Memory B cell (primary cell): ENCODE data around the gene PACSIN2.

Experiments
- ATAC-seq: fragments of 150-1000 bp; cut with Tn5 transposase; 2 replicates; pipeline ENCODE4 v1.10.0; 2021; ENCODE audit warnings: low read depth, mild to moderate bottlenecking, moderate library complexity
- DNase-seq, 2 donors: peaks; one replicate each; pipeline ENCODE4 v3.0.0; 2022; ENCODE audit warnings: low spot score in 2 of 2
- H3K27ac Mint-ChIP-seq: one replicate; pipeline ENCODE4 v1.8.0; 2022; ENCODE audit warnings: mild to moderate bottlenecking, moderate library complexity, mixed read lengths
- H3K27me3 Mint-ChIP-seq: one replicate; pipeline ENCODE4 v1.8.0; 2022; ENCODE audit warnings: mixed read lengths
- H3K36me3 Mint-ChIP-seq: one replicate; pipeline ENCODE4 v1.8.0; 2022; ENCODE audit warnings: mild to moderate bottlenecking, mixed read lengths
- H3K4me1 Mint-ChIP-seq: one replicate; pipeline ENCODE4 v1.8.0; 2022; ENCODE audit warnings: mixed read lengths
- H3K4me3 Mint-ChIP-seq: one replicate; pipeline ENCODE4 v1.8.0; 2022; ENCODE audit warnings: mild to moderate bottlenecking, moderate library complexity, mixed read lengths
- H3K9me3 Mint-ChIP-seq: one replicate; pipeline ENCODE4 v1.8.0; 2022; ENCODE audit warnings: mixed read lengths

Gene PACSIN2

GRCh38 chr22:42889304-42889703 lies 125.6 kb downstream of the PACSIN2 start:
- H3K4me3 Mint-ChIP-seq, result peak overlapping the region; percentile 61
- peak; percentile 85 for ATAC-seq
- no peaks in the 10 kb centered on the region for H3K27me3 Mint-ChIP-seq
- no peaks in the 10 kb centered on the region for H3K9me3 Mint-ChIP-seq
- peaks cover 37% of the 10 kb centered on the region for H3K4me1 Mint-ChIP-seq
- H3K27ac Mint-ChIP-seq, result peak overlapping the region; percentile 86
- H3K36me3 Mint-ChIP-seq, result peaks cover 11% of the 10 kb centered on the region
- DNase-seq, result peak in 1 of 2 donors; percentile 36

DNA sequence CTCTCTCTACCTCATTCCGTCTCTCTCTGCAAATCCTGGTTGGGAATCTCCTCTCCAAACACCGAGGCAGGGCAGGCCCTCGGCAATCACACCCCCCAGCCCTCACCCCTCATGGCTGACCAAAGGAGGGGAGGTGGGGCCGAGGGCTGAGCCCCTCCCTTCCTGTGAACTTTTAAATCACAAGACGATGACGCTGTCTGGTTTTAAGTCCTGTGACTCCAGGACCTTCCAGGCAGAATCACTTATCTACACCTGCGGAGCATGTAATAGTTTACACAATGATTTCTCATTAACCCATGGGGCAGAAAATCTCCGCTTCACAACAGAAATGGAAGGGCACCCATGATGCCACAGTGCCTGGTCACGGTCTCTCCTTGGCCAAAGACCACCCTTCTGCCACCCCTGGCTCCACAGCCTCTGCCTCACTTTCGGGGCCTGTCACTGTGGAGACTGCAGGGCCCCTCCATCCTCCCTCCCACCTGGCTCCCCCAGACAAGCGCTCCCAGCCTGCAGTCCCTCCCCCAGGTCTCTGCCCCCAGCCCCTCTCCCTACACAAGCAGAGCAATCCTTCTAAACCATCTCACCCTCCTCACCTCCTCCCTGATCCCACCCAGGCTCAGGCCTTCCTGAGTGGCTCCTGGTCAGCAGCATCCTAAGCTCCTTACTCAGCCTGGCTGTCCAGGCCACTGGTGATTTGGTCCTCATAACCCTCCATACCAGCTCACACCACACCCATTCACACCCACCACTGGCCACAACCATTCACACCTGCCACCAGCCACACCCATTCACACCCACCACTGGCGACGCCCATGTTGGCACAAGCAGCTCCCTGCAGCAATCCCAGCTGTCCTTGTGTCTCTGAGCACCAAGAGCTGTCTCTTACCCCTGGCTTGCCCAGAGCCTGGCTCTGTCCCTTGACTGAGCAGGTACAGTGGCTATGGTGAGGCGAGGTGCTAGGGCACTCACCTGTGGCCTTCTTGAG lies 127.1 kb downstream of the PACSIN2 start:
- DNase-seq (no peak), ATAC-seq (no peak)
- no peak overlapping the region for H3K4me3 Mint-ChIP-seq
- H3K36me3 Mint-ChIP-seq, result peaks cover 14% of the 10 kb centered on the region
- no peaks in the 10 kb centered on the region for H3K27me3 Mint-ChIP-seq
- peak overlapping the region; percentile 17 for H3K27ac Mint-ChIP-seq
- H3K4me1 Mint-ChIP-seq, result peaks cover 25% of the 10 kb centered on the region
- no peaks in the 10 kb centered on the region for H3K9me3 Mint-ChIP-seq

- H3K27ac Mint-ChIP-seq, result peak overlapping the region; percentile 17
- no peak for DNase-seq
These were observed 127.8 kb downstream of the PACSIN2 start for GRCh38 chr22:42887120-42887519.

DNA sequence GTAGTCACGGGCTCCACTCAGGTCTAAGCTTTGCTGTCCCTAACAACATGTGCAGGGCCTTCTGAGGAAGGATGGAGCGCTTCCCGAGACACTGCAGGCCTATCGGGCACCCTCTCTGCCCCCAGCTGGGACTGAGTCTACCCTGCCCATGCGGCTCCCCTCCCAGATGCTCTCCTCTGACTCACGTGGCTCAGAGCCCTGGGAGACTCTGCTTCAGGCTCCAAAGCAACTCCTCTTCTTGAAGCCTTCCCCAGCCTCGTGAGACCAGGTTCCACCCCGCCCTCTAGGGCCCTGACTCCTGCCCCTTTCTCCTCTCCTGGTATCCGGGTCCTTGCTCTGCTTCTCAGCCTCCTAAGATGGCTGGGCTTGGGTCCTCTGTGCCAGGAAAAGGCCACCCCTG lies 129.5 kb downstream of the PACSIN2 start:
- no peak for ATAC-seq
- Mint-ChIP-seq H3K27me3 (no peaks in the 10 kb centered on the region), H3K36me3 (peaks cover 15% of the 10 kb centered on the region), H3K4me1 (peaks cover 21% of the 10 kb centered on the region), H3K9me3 (no peaks in the 10 kb centered on the region), H3K27ac (peak overlapping the region; percentile 54), H3K4me3 (no peak overlapping the region)
- DNase-seq, result no peak

More at GRCh38 chr22:42887120-42887519, 127.8 kb downstream of the PACSIN2 start:
- ATAC-seq, result no peak
- Mint-ChIP-seq H3K4me1 (peaks cover 24% of the 10 kb centered on the region), H3K4me3 (no peak overlapping the region), H3K9me3 (no peaks in the 10 kb centered on the region), H3K27me3 (no peaks in the 10 kb centered on the region), H3K36me3 (peaks cover 16% of the 10 kb centered on the region)

- Mint-ChIP-seq H3K4me1 (peaks cover 21% of the 10 kb centered on the region), H3K36me3 (peaks cover 17% of the 10 kb centered on the region), H3K27ac (no peak overlapping the region), H3K9me3 (no peaks in the 10 kb centered on the region), H3K4me3 (no peak overlapping the region), H3K27me3 (no peaks in the 10 kb centered on the region)
- DNase-seq (no peak), ATAC-seq (no peak)
These were observed 130.2 kb downstream of the PACSIN2 start for GRCh38 chr22:42884616-42885375.

GRCh38 chr22:42883970-42884369 lies 131.0 kb downstream of the PACSIN2 start:
- Mint-ChIP-seq H3K27ac (no peak overlapping the region), H3K4me1 (peaks cover 15% of the 10 kb centered on the region), H3K36me3 (peaks cover 14% of the 10 kb centered on the region), H3K27me3 (no peaks in the 10 kb centered on the region), H3K4me3 (no peak overlapping the region), H3K9me3 (no peaks in the 10 kb centered on the region)
- DNase-seq (no peak), ATAC-seq (no peak)

DNA sequence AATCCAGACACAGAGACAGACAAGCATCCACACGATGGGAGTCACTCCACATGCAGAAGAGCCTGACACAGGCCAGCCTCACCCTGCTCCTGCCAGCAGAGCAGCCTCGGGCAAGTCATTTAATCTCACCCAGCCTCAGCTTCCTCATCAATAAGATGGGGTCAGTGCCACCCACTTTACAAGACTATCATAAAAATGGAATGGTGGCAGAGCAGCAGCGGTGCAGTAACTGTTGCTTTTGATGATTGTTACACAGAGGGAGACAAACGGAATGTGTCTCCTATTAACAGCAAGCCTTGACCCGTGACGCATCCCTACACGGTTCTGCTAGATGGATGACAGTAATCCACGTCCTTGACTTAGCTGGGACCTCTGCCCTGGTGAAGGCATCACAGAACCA lies 131.8 kb downstream of the PACSIN2 start:
- no peak overlapping the region for H3K27ac Mint-ChIP-seq
- no peak overlapping the region for H3K4me3 Mint-ChIP-seq
- no peaks in the 10 kb centered on the region for H3K27me3 Mint-ChIP-seq
- no peaks in the 10 kb centered on the region for H3K9me3 Mint-ChIP-seq
- H3K4me1 Mint-ChIP-seq, result peaks cover 6% of the 10 kb centered on the region
- ATAC-seq (no peak), DNase-seq (no peak)
- peaks cover 12% of the 10 kb centered on the region for H3K36me3 Mint-ChIP-seq

DNA sequence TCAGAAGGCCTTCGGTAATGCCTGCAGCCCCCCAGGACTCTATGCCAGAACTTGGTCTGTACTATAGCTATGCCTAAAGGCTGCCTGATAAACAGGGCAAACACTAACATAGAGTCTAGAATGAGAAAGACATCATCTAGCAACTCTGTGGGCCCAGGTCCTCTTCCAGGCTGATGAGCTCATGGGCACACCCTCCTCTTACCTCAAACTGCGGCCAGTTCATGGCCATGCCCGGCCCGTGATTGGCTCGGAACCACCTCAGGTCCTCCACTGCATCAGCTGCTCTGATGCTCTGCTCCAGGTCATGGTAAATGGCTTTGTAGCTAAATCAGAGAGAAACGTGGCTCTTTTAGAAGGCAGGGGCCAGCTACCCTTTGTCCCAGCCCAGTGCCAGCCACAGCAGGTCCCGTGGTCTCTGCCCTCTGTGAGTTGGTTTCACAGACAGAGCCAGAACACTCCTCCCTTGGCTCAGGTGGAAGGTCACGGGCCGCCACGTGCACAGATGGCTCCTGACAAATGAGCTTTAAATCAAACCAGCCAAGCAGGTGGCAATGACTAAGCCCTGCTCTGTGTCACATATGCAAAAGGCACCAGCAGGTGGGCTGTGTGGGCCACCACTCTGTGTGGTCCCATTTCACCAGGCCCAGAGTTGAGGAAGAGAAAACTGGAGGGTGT lies 132.8 kb downstream of the PACSIN2 start:
- H3K36me3 Mint-ChIP-seq, result peaks cover 10% of the 10 kb centered on the region

DNA sequence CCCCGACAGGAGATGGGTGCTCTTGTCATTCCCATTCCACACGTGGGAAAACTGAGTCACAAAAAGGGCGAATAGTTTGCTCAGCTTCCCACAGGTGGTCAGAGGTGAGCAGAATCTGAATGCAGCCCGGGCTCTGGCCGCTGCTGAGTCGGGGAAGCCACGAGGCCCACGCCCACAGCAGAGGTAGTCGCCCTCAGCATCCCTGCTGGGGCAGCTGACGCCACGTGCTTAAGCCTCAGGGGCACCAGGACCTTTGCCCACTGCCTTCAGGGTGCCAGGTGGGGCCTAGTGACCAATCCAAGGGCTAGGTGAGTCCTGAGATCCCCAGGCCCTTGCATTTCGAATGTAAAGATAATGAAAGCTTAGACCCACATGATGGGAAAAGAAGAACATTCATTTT lies 133.7 kb downstream of the PACSIN2 start:
- Mint-ChIP-seq H3K9me3 (no peaks in the 10 kb centered on the region), H3K27me3 (no peaks in the 10 kb centered on the region), H3K4me3 (no peak overlapping the region), H3K4me1 (peaks cover 2% of the 10 kb centered on the region), H3K27ac (no peak overlapping the region), H3K36me3 (peaks cover 14% of the 10 kb centered on the region)
- ATAC-seq (no peak), DNase-seq (no peak)

More for the DNA sequence above, 132.8 kb downstream of the PACSIN2 start:
- H3K4me3 Mint-ChIP-seq, result no peak overlapping the region
- H3K9me3 Mint-ChIP-seq, result no peaks in the 10 kb centered on the region
- ATAC-seq (peak; percentile 82), DNase-seq (no peak)
- peak overlapping the region; percentile 62 for H3K27ac Mint-ChIP-seq
- peaks cover 2% of the 10 kb centered on the region for H3K4me1 Mint-ChIP-seq
- no peaks in the 10 kb centered on the region for H3K27me3 Mint-ChIP-seq

DNA sequence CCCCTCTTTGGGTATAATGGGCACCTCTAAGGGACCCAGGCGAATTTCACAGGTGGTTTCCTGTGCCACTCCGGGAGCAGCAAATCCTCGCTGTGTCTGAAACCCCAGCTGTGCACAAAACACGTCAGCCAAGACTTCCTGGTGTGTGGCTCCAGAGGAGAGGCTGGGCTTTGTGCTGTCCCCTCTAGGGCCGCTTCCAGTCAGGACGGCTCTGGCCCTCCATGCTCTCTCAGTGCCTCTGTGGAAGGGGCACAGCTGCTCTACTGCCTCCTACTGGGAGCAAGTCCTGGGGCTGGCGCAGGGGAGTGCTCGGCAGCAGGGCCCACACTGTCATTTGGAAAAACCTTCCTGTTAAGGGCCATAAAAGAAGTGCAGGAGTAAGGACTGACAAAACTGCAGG lies 134.1 kb downstream of the PACSIN2 start:
- DNase-seq, result no peak
- no peak for ATAC-seq
- H3K9me3 Mint-ChIP-seq, result no peaks in the 10 kb centered on the region
- H3K27ac Mint-ChIP-seq, result no peak overlapping the region
- H3K36me3 Mint-ChIP-seq, result peaks cover 16% of the 10 kb centered on the region
- peaks cover 2% of the 10 kb centered on the region for H3K4me1 Mint-ChIP-seq
- no peaks in the 10 kb centered on the region for H3K27me3 Mint-ChIP-seq
- no peak overlapping the region for H3K4me3 Mint-ChIP-seq

DNA sequence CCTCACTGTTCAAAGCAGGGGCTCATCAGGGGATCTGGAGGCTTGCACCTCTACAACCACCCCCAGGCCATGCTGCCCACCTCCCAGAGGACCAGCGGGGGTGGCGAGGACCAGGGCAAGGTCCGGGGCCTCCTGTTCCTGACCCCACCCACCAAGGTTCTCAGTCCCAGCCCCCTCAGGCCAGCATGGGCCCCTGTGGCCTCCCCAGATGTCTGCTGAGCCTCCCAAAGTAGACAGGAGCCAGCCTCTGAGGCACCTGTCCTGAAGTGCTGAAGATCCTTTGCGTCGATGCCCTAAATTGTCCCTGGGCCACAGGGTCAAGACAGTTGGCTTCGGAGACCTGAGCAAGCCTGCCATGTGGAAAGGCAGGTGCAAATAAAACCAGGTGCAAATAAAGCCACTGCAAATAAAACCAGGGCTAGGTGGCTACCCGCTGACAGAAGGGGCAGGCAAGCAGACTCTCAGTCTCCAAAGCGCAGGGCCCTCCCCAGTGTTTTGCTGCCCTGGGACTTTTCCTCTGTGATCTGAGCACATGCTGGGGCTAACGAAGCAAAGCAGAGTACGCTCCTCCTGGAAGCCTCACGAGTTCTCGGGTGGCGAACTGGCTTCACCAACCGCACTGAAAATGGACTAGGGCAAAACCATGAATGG lies 135.5 kb downstream of the PACSIN2 start:
- Mint-ChIP-seq H3K36me3 (peaks cover 19% of the 10 kb centered on the region), H3K27me3 (no peaks in the 10 kb centered on the region), H3K4me1 (peaks cover 2% of the 10 kb centered on the region), H3K27ac (no peak overlapping the region), H3K4me3 (no peak overlapping the region), H3K9me3 (no peaks in the 10 kb centered on the region)
- ATAC-seq (no peak), DNase-seq (no peak)

- Mint-ChIP-seq H3K4me1 (peaks cover 2% of the 10 kb centered on the region), H3K36me3 (peaks cover 16% of the 10 kb centered on the region), H3K27ac (no peak overlapping the region), H3K9me3 (no peaks in the 10 kb centered on the region), H3K4me3 (no peak overlapping the region), H3K27me3 (no peaks in the 10 kb centered on the region)
- DNase-seq (no peak), ATAC-seq (no peak)
These were observed 136.2 kb downstream of the PACSIN2 start for GRCh38 chr22:42878561-42879305.
